Measurements from ENCODE around the gene OSM. TPM values are rescaled to one million over a fixed set of nuclear protein-coding genes. Genes with fewer than 3 reads are reported as not detected.

Gene OSM
- total and polyA plus RNA-seq, 2 experiments from 2014 or later: 1.5 TPM; not detected in 1

GRCh38 chr22:30304495-30305244, 38.0 kb upstream of the OSM start:
- H3K9me3 ChIP-seq (ENCODE audit: low read depth): no peaks in the 10 kb centered on the region
- no peaks in the 10 kb centered on the region for H3K9me2 ChIP-seq (replicated peaks; ENCODE audit: insufficient read depth)
- H3K4me1 ChIP-seq (ENCODE audit: insufficient read depth): peaks cover 32% of the 10 kb centered on the region
- DNase-seq (ENCODE audit: low spot score): no peak
- H3K27me3 ChIP-seq: no peaks in the 10 kb centered on the region
- no peak for TF ChIP-seq CTCF (IDR thresholded peaks at IDR 0.05; ENCODE audit: poor library complexity)
- no peaks in the 10 kb centered on the region for H3K36me3 ChIP-seq (replicated peaks; ENCODE audit: insufficient read depth, low read depth)
- H3K79me2 ChIP-seq: peaks cover 54% of the 10 kb centered on the region
- H3K4me2 ChIP-seq: peak overlapping the region; percentile 40
- no peak overlapping the region for H3K4me3 ChIP-seq
- H2AFZ ChIP-seq: no peak overlapping the region
- 81% methylated on average over 7 of the region's 7 CpGs for WGBS (ENCODE audit: low lambda C conversion rate, missing lambda C conversion rate)
- H3K27ac ChIP-seq: peak overlapping the region; percentile 86
- H4K20me1 ChIP-seq (ENCODE audit: insufficient read depth, poor library complexity, severe bottlenecking): peaks cover 10% of the 10 kb centered on the region

- no peaks in the 10 kb centered on the region for H3K9me2 ChIP-seq (replicated peaks; ENCODE audit: insufficient read depth)
- H3K27ac ChIP-seq: peak overlapping the region; percentile 73
- peaks cover 10% of the 10 kb centered on the region for H4K20me1 ChIP-seq (ENCODE audit: insufficient read depth, poor library complexity, severe bottlenecking)
- H3K4me2 ChIP-seq: no peak overlapping the region
- no peaks in the 10 kb centered on the region for H3K27me3 ChIP-seq
- H3K4me3 ChIP-seq: no peak overlapping the region
- TF ChIP-seq EZH2 (IDR thresholded peaks at IDR 0.05; ENCODE audit: borderline replicate concordance) (no peak), CTCF (IDR thresholded peaks at IDR 0.05; ENCODE audit: poor library complexity) (no peak), EZH2phosphoT487 (IDR thresholded peaks at IDR 0.05; ENCODE audit: low read depth, severe bottlenecking, unreplicated experiment) (no peak)
- peaks cover 26% of the 10 kb centered on the region for H3K4me1 ChIP-seq (ENCODE audit: insufficient read depth)
- H3K9me3 ChIP-seq (ENCODE audit: low read depth): no peaks in the 10 kb centered on the region
- no peaks in the 10 kb centered on the region for H3K36me3 ChIP-seq (replicated peaks; ENCODE audit: insufficient read depth, low read depth)
- peaks cover 36% of the 10 kb centered on the region for H3K79me2 ChIP-seq
- no peak for DNase-seq (ENCODE audit: low spot score)
- H2AFZ ChIP-seq: no peak overlapping the region
- 97% methylated on average over 5 of the region's 5 CpGs for WGBS (ENCODE audit: low lambda C conversion rate, missing lambda C conversion rate)
Measured at GRCh38 chr22:30302810-30303138, 36.1 kb upstream of the OSM start.

- Histone ChIP-seq H3K27me3 (no peaks in the 10 kb centered on the region), H3K27ac (peak overlapping the region; percentile 73), H4K20me1 (ENCODE audit: insufficient read depth, poor library complexity, severe bottlenecking) (peaks cover 10% of the 10 kb centered on the region), H3K79me2 (peaks cover 31% of the 10 kb centered on the region), H3K36me3 (replicated peaks; ENCODE audit: insufficient read depth, low read depth) (no peaks in the 10 kb centered on the region), H3K4me2 (no peak overlapping the region), H3K4me1 (ENCODE audit: insufficient read depth) (peaks cover 26% of the 10 kb centered on the region), H3K9me2 (replicated peaks; ENCODE audit: insufficient read depth) (no peaks in the 10 kb centered on the region), H2AFZ (no peak overlapping the region), H3K9me3 (ENCODE audit: low read depth) (no peaks in the 10 kb centered on the region), H3K4me3 (no peak overlapping the region)
- WGBS (ENCODE audit: low lambda C conversion rate, missing lambda C conversion rate): 65% methylated on average over 8 of the region's 9 CpGs
- peak; percentile 63 for DNase-seq (ENCODE audit: low spot score)
- TF ChIP-seq EZH2phosphoT487 (IDR thresholded peaks at IDR 0.05; ENCODE audit: low read depth, severe bottlenecking, unreplicated experiment) (no peak), EZH2 (IDR thresholded peaks at IDR 0.05; ENCODE audit: borderline replicate concordance) (no peak), CTCF (IDR thresholded peaks at IDR 0.05; ENCODE audit: poor library complexity) (no peak)
Measured at GRCh38 chr22:30301995-30302809, 35.6 kb upstream of the OSM start.

All from hepatocyte (in vitro differentiated cells).